Loucy (cell line): ENCODE data around the gene APOL6.

Experiments
- CTCF ChIP-seq: fragments of 200-600 bp; sonication (generic); conservative IDR thresholded peaks from 2 replicates; pipeline ENCODE4 v1.5.1; 2014; ENCODE audit warnings: mild to moderate bottlenecking, antibody characterized with exemption, low read length
- EZH2phosphoT487 ChIP-seq: fragments of 200-600 bp; IDR thresholded peaks from 2 replicates; pipeline ENCODE4 v1.6.1; 2018; ENCODE audit warnings: antibody characterized with exemption, mild to moderate bottlenecking, moderate library complexity, borderline replicate concordance

GRCh38 chr22:35609761-35610160 is 38.5 kb upstream of the APOL6 start:
- no peak for TF ChIP-seq CTCF
- no peak for TF ChIP-seq EZH2phosphoT487
